Mesendoderm (in vitro differentiated cells): Measurements from ENCODE around the gene TCAP.

Source experiments
- DNase-seq: peaks from one replicate; pipeline ENCODE4 v3.0.0; 2013
- H2AK5ac ChIP-seq: 2 replicates; pipeline ENCODE4 v1.6.1; 2013; ENCODE audit warnings: low read length, inconsistent platforms
- H2BK120ac ChIP-seq: 2 replicates; pipeline ENCODE4 v1.6.1; 2013; ENCODE audit warnings: low read depth, mild to moderate bottlenecking, low read length, moderate library complexity, mixed read lengths
- H2BK15ac ChIP-seq: replicated peaks from 2 replicates; pipeline ENCODE4 v1.6.1; 2013; ENCODE audit warnings: low read depth, mild to moderate bottlenecking, moderate library complexity
- H2BK5ac ChIP-seq: 2 replicates; pipeline ENCODE4 v1.6.1; 2013; ENCODE audit warnings: low read length, inconsistent platforms
- H3K18ac ChIP-seq: 2 replicates; pipeline ENCODE4 v1.6.1; 2013; ENCODE audit warnings: mild to moderate bottlenecking, low read length, mixed read lengths
- H3K23ac ChIP-seq: one replicate; pipeline ENCODE4 v1.6.1; 2013; ENCODE audit warnings: low read length
- H3K27ac ChIP-seq: 2 replicates; pipeline ENCODE4 v1.5.1; 2013; ENCODE audit warnings: low read depth, mild to moderate bottlenecking, inconsistent platforms, low read length, moderate library complexity
- H3K27me3 ChIP-seq: 2 replicates; pipeline ENCODE4 v1.6.1; 2013; ENCODE audit warnings: low read length, control low read depth, mild to moderate bottlenecking, inconsistent platforms; ENCODE audit not compliant: insufficient read depth, poor library complexity
- H3K36me3 ChIP-seq: 2 replicates; pipeline ENCODE4 v1.6.1; 2013; ENCODE audit warnings: low read length, inconsistent platforms; ENCODE audit not compliant: control insufficient read depth, insufficient read depth
- H3K4ac ChIP-seq: one replicate; pipeline ENCODE4 v1.6.1; 2013; ENCODE audit warnings: low read depth, mild to moderate bottlenecking, low read length, moderate library complexity
- H3K4me1 ChIP-seq: 2 replicates; pipeline ENCODE4 v1.6.1; 2013; ENCODE audit warnings: low read depth, low read length, inconsistent platforms; ENCODE audit not compliant: control insufficient read depth
- H3K4me2 ChIP-seq: 2 replicates; pipeline ENCODE4 v1.6.1; 2013; ENCODE audit warnings: low read length
- H3K4me3 ChIP-seq: 2 replicates; pipeline ENCODE4 v1.5.1; 2013; ENCODE audit warnings: mild to moderate bottlenecking, low read length
- H3K56ac ChIP-seq: one replicate; pipeline ENCODE4 v1.6.1; 2013; ENCODE audit warnings: low read length
- H3K79me1 ChIP-seq: 2 replicates; pipeline ENCODE4 v1.6.1; 2013; ENCODE audit warnings: low read length, inconsistent platforms
- H3K79me2 ChIP-seq: 2 replicates; pipeline ENCODE4 v1.6.1; 2013; ENCODE audit warnings: mild to moderate bottlenecking, low read length; ENCODE audit not compliant: control insufficient read depth, insufficient read depth
- H3K9ac ChIP-seq: 2 replicates; pipeline ENCODE4 v1.6.1; 2013; ENCODE audit warnings: low read length, inconsistent platforms
- H4K5ac ChIP-seq: one replicate; pipeline ENCODE4 v1.6.1; 2013; ENCODE audit warnings: low read length
- H4K8ac ChIP-seq: one replicate; pipeline ENCODE4 v1.6.1; 2013; ENCODE audit warnings: low read depth, mild to moderate bottlenecking, control low read depth, low read length, moderate library complexity
- WGBS: extraction: QIAGEN DNeasy Blood & Tissue Kit; methylation state at CpG from one replicate; pipeline ENCODE4 v1.1.7; 2013; ENCODE audit warnings: low lambda C conversion rate, missing lambda C conversion rate; ENCODE audit not compliant: insufficient coverage; ENCODE audit errors: extremely low coverage; 5-methylcytosine and 5-hydroxymethylcytosine counted together

The TCAP gene

GRCh38 chr17:39618956-39619785 lies 46.0 kb upstream of the TCAP start:
- Histone ChIP-seq H3K4me1 (no peaks in the 10 kb centered on the region), H3K36me3 (no peaks in the 10 kb centered on the region), H3K23ac (no peak overlapping the region), H2BK15ac (no peak overlapping the region), H3K27ac (no peak overlapping the region), H3K18ac (no peak overlapping the region), H3K79me2 (no peaks in the 10 kb centered on the region), H2BK120ac (no peak overlapping the region), H3K9ac (no peak overlapping the region), H3K27me3 (peaks cover 26% of the 10 kb centered on the region), H3K4ac (no peak overlapping the region), H2BK5ac (no peak overlapping the region), H3K56ac (no peak overlapping the region), H3K79me1 (no peaks in the 10 kb centered on the region), H4K8ac (no peak overlapping the region), H3K4me3 (no peak overlapping the region), H2AK5ac (no peak overlapping the region), H3K4me2 (no peak overlapping the region), H4K5ac (no peak overlapping the region)
- DNase-seq = no peak
- no CpG with 5 or more reads among the region's 13 CpGs for WGBS

- Histone ChIP-seq H2BK120ac (no peak overlapping the region), H3K4me2 (no peak overlapping the region), H3K56ac (no peak overlapping the region), H4K5ac (no peak overlapping the region), H3K23ac (no peak overlapping the region), H2BK15ac (no peak overlapping the region), H3K36me3 (no peaks in the 10 kb centered on the region), H3K4me1 (no peaks in the 10 kb centered on the region), H3K9ac (no peak overlapping the region), H2BK5ac (no peak overlapping the region), H3K27me3 (peaks cover 26% of the 10 kb centered on the region), H3K4ac (no peak overlapping the region), H3K79me2 (no peaks in the 10 kb centered on the region), H3K79me1 (no peaks in the 10 kb centered on the region), H3K4me3 (no peak overlapping the region), H2AK5ac (no peak overlapping the region), H3K18ac (no peak overlapping the region), H3K27ac (no peak overlapping the region), H4K8ac (no peak overlapping the region)
- DNase-seq = no peak
- WGBS = no CpG with 5 or more reads among the region's 1 CpG
Observed at GRCh38 chr17:39619786-39620101, 45.4 kb upstream of the TCAP start.

GRCh38 chr17:39621523-39622379 lies 43.4 kb upstream of the TCAP start:
- Histone ChIP-seq H4K8ac (no peak overlapping the region), H3K27me3 (peaks cover 22% of the 10 kb centered on the region), H3K27ac (no peak overlapping the region), H3K4ac (no peak overlapping the region), H3K4me2 (no peak overlapping the region), H3K36me3 (no peaks in the 10 kb centered on the region), H3K79me2 (no peaks in the 10 kb centered on the region), H3K79me1 (no peaks in the 10 kb centered on the region), H3K56ac (no peak overlapping the region), H3K9ac (no peak overlapping the region), H3K4me3 (no peak overlapping the region), H2BK120ac (no peak overlapping the region), H4K5ac (no peak overlapping the region), H3K18ac (no peak overlapping the region), H2AK5ac (no peak overlapping the region), H3K23ac (no peak overlapping the region), H2BK15ac (no peak overlapping the region), H2BK5ac (no peak overlapping the region), H3K4me1 (no peaks in the 10 kb centered on the region)
- DNase-seq = peak; percentile 83
- WGBS = no CpG with 5 or more reads among the region's 26 CpGs

GRCh38 chr17:39622380-39623006 lies 42.7 kb upstream of the TCAP start:
- H2BK120ac ChIP-seq = no peak overlapping the region
- no peak overlapping the region for H4K8ac ChIP-seq
- H2BK15ac ChIP-seq = no peak overlapping the region
- H3K23ac ChIP-seq = no peak overlapping the region
- no peak overlapping the region for H3K56ac ChIP-seq
- no peak overlapping the region for H3K4me2 ChIP-seq
- H2AK5ac ChIP-seq = no peak overlapping the region
- no peaks in the 10 kb centered on the region for H3K79me2 ChIP-seq
- DNase-seq = no peak
- no peaks in the 10 kb centered on the region for H3K4me1 ChIP-seq
- H3K79me1 ChIP-seq = no peaks in the 10 kb centered on the region
- no peak overlapping the region for H4K5ac ChIP-seq
- no peak overlapping the region for H3K4ac ChIP-seq
- H3K27me3 ChIP-seq = peaks cover 15% of the 10 kb centered on the region
- H3K36me3 ChIP-seq = no peaks in the 10 kb centered on the region
- no peak overlapping the region for H3K4me3 ChIP-seq
- no peak overlapping the region for H3K9ac ChIP-seq
- no peak overlapping the region for H3K27ac ChIP-seq
- H2BK5ac ChIP-seq = no peak overlapping the region
- H3K18ac ChIP-seq = no peak overlapping the region
- no CpG with 5 or more reads among the region's 16 CpGs for WGBS

GRCh38 chr17:39623356-39623950 lies 41.7 kb upstream of the TCAP start:
- Histone ChIP-seq H3K23ac (no peak overlapping the region), H2BK120ac (no peak overlapping the region), H2BK15ac (no peak overlapping the region), H3K27me3 (peaks cover 12% of the 10 kb centered on the region), H2BK5ac (no peak overlapping the region), H3K18ac (no peak overlapping the region), H3K4me1 (no peaks in the 10 kb centered on the region), H3K4me3 (no peak overlapping the region), H3K56ac (peak overlapping the region; percentile 15), H4K8ac (no peak overlapping the region), H3K9ac (no peak overlapping the region), H2AK5ac (no peak overlapping the region), H3K79me2 (no peaks in the 10 kb centered on the region), H3K27ac (no peak overlapping the region), H4K5ac (no peak overlapping the region), H3K36me3 (no peaks in the 10 kb centered on the region), H3K4ac (no peak overlapping the region), H3K4me2 (no peak overlapping the region), H3K79me1 (no peaks in the 10 kb centered on the region)
- whole genome bisulfite sequencing = no CpG with 5 or more reads among the region's 16 CpGs
- DNase-seq = peak; percentile 66
